CD14-positive monocyte (primary cell): ENCODE results near the gene STH. TPM values are rescaled to one million over a fixed set of nuclear protein-coding genes. Genes with fewer than 3 reads are reported as not detected.

Experiments
- DNase-seq, 3 donors: peaks; one replicate each; pipeline ENCODE4 v3.0.0-alpha.2; 2011 to 2022
- H2AFZ ChIP-seq: 2 replicates; pipeline ENCODE4 v1.6.0; 2012; ENCODE audit warnings: mild to moderate bottlenecking, low read depth, low read length, inconsistent platforms; ENCODE audit not compliant: insufficient read depth, poor library complexity, severe bottlenecking
- H3K27ac ChIP-seq, 2 donors: 1 replicate in 1 of 2; 2 replicates in 1 of 2; pipeline ENCODE4 v1.5.1; 2012 to 2013; ENCODE audit warnings: low read length in 2 of 2, control low read depth in 1 of 2, inconsistent platforms in 1 of 2, low read depth in 1 of 2, mild to moderate bottlenecking in 1 of 2
- H3K27me3 ChIP-seq, 2 donors: one replicate each; pipeline versions ENCODE4 v1.6.0 to v1.6.1; 2011 to 2013; ENCODE audit warnings: low read length in 2 of 2; ENCODE audit not compliant: control insufficient read depth in 2 of 2, insufficient read depth in 2 of 2
- H3K36me3 ChIP-seq, 2 donors: replicated peaks in 1 of 2; 1 replicate in 1 of 2; 2 replicates in 1 of 2; pipeline versions ENCODE4 v1.5.1 to v1.6.1; 2012 to 2013; ENCODE audit warnings: low read length in 2 of 2, control low read depth in 1 of 2, inconsistent platforms in 1 of 2, mild to moderate bottlenecking in 1 of 2; ENCODE audit not compliant: insufficient read depth in 2 of 2, control insufficient read depth in 1 of 2
- H3K4me1 ChIP-seq, 2 donors: 1 replicate in 1 of 2; 2 replicates in 1 of 2; pipeline versions ENCODE4 v1.5.1 to v1.6.1; 2012 to 2013; ENCODE audit warnings: low read length in 2 of 2, control low read depth in 1 of 2, inconsistent platforms in 1 of 2, mild to moderate bottlenecking in 1 of 2, moderate library complexity in 1 of 2; ENCODE audit not compliant: insufficient read depth in 2 of 2, control insufficient read depth in 1 of 2
- H3K4me2 ChIP-seq: replicated peaks from 2 replicates; pipeline ENCODE3; 2012; ENCODE audit warnings: low read length, moderate library complexity, mild to moderate bottlenecking; ENCODE audit not compliant: poor library complexity, severe bottlenecking; ENCODE audit errors: extremely low read depth
- H3K4me3 ChIP-seq, 3 experiments: fragments of 200-600 bp in 1 of 3; sonication (generic) in 1 of 3; replicated peaks in 1 of 3; 1 replicate in 2 of 3; 2 replicates in 1 of 3; pipeline ENCODE4 v1.5.1; 2011 to 2013; ENCODE audit warnings: low read length in 3 of 3, mild to moderate bottlenecking in 3 of 3, control low read depth in 2 of 3, low read depth in 2 of 3, inconsistent platforms in 1 of 3, moderate library complexity in 1 of 3
- H3K79me2 ChIP-seq: 2 replicates; pipeline ENCODE4 v1.6.0; 2012; ENCODE audit warnings: mild to moderate bottlenecking, control low read depth, inconsistent platforms, low read length, moderate library complexity; ENCODE audit not compliant: insufficient read depth
- H3K9ac ChIP-seq: 2 replicates; pipeline ENCODE4 v1.6.0; 2017; ENCODE audit warnings: low read length, mild to moderate bottlenecking; ENCODE audit not compliant: insufficient read depth, poor library complexity, severe bottlenecking
- H3K9me3 ChIP-seq, 2 donors: replicated peaks in 1 of 2; 1 replicate in 1 of 2; 2 replicates in 1 of 2; pipeline versions ENCODE4 v1.5.1 to v1.6.1; 2012 to 2013; ENCODE audit warnings: low read length in 2 of 2, control low read depth in 1 of 2; ENCODE audit not compliant: control insufficient read depth in 1 of 2, insufficient read depth in 1 of 2
- H4K20me1 ChIP-seq: 2 replicates; pipeline ENCODE4 v1.6.0; 2012; ENCODE audit warnings: mild to moderate bottlenecking, low read length, control low read depth, moderate library complexity; ENCODE audit not compliant: insufficient read depth
- H3K27ac Mint-ChIP-seq, 7 donors: one replicate each; pipeline ENCODE4 v1.8.0; 2020; ENCODE audit warnings: mild to moderate bottlenecking in 7 of 7, mixed read lengths in 7 of 7, moderate library complexity in 6 of 7, inconsistent platforms in 2 of 7
- H3K27me3 Mint-ChIP-seq, 3 donors: one replicate each; pipeline ENCODE4 v1.8.0; 2021 to 2022; ENCODE audit warnings: low read depth in 3 of 3, mild to moderate bottlenecking in 3 of 3, mixed read lengths in 3 of 3, moderate library complexity in 3 of 3, inconsistent platforms in 1 of 3
- H3K36me3 Mint-ChIP-seq, 2 donors: one replicate each; pipeline ENCODE4 v1.8.0; 2020; ENCODE audit warnings: mixed read lengths in 2 of 2, inconsistent platforms in 1 of 2, mild to moderate bottlenecking in 1 of 2
- H3K4me1 Mint-ChIP-seq: one replicate; pipeline ENCODE4 v1.8.0; 2020; ENCODE audit warnings: mild to moderate bottlenecking, mixed read lengths
- H3K4me3 Mint-ChIP-seq, 2 donors: one replicate each; pipeline ENCODE4 v1.8.0; 2020; ENCODE audit warnings: mild to moderate bottlenecking in 2 of 2, mixed read lengths in 2 of 2, moderate library complexity in 1 of 2
- H3K9me3 Mint-ChIP-seq, 7 donors: one replicate each; pipeline ENCODE4 v1.8.0; 2020 to 2022; ENCODE audit warnings: mixed read lengths in 7 of 7, mild to moderate bottlenecking in 6 of 7, moderate library complexity in 6 of 7, inconsistent platforms in 2 of 7
- WGBS: methylation state at CpG from one replicate; pipeline ENCODE4 v1.1.5; 2013; ENCODE audit warnings: missing lambda C conversion rate; ENCODE audit not compliant: insufficient coverage; 5-methylcytosine and 5-hydroxymethylcytosine counted together
- intact Hi-C, 2 donors: fragments of 100-400 bp; cut with micrococcal nuclease; formaldehyde crosslinking; loops; one replicate each; pipeline versions ENCODE4 v1.15.0 to v1.15.1; 2023
- polyA plus RNA-seq, 3 donors: library from polyadenylated mRNA; depleted of rRNA in 1 of 3; unstranded in 2 of 3; stranded (reverse) in 1 of 3; fragments of 300-500 nt in 2 of 3; fragments of >200 nt in 1 of 3; fragmentation: Illumina TruSeq in 2 of 3; gene quantifications; 1 replicate in 2 of 3; 2 replicates in 1 of 3; pipeline ENCODE4 v1.2.3, GENCODE V29; 2012 to 2021
- TF ChIP-seq, protein P1 (sequence below): fragments of 200-600 bp; IDR thresholded peaks from one replicate; pipeline ENCODE4 v1.8.0; 2022; ENCODE audit warnings: antibody characterized with exemption, mild to moderate bottlenecking

STH gene
- polyA plus RNA-seq, 3 donors, result not detected

DNA sequence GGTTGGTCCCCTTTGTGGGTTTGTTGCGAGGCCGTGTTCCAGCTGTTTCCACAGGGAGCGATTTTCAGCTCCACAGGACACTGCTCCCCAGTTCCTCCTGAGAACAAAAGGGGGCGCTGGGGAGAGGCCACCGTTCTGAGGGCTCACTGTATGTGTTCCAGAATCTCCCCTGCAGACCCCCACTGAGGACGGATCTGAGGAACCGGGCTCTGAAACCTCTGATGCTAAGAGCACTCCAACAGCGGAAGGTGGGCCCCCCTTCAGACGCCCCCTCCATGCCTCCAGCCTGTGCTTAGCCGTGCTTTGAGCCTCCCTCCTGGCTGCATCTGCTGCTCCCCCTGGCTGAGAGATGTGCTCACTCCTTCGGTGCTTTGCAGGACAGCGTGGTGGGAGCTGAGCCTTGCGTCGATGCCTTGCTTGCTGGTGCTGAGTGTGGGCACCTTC lies 27.3 kb upstream of the STH start:
- Mint-ChIP-seq H3K27ac (no peak overlapping the region), H3K36me3 (no peaks in the 10 kb centered on the region), H3K9me3 (peaks cover 0 to 6% (median 4%) of the 10 kb centered on the region in 7 donors), H3K4me3 (no peak overlapping the region), H3K27me3 (peaks cover 12 to 16% (median 14%) of the 10 kb centered on the region in 3 donors), H3K4me1 (no peaks in the 10 kb centered on the region)
- H3K27me3 ChIP-seq, result peaks cover 0 to 4% of the 10 kb centered on the region in 2 donors
- no peaks in the 10 kb centered on the region for H4K20me1 ChIP-seq
- TF ChIP-seq, protein P1, sequence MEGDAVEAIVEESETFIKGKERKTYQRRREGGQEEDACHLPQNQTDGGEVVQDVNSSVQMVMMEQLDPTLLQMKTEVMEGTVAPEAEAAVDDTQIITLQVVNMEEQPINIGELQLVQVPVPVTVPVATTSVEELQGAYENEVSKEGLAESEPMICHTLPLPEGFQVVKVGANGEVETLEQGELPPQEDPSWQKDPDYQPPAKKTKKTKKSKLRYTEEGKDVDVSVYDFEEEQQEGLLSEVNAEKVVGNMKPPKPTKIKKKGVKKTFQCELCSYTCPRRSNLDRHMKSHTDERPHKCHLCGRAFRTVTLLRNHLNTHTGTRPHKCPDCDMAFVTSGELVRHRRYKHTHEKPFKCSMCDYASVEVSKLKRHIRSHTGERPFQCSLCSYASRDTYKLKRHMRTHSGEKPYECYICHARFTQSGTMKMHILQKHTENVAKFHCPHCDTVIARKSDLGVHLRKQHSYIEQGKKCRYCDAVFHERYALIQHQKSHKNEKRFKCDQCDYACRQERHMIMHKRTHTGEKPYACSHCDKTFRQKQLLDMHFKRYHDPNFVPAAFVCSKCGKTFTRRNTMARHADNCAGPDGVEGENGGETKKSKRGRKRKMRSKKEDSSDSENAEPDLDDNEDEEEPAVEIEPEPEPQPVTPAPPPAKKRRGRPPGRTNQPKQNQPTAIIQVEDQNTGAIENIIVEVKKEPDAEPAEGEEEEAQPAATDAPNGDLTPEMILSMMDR, result no peak
- no peaks in the 10 kb centered on the region for H3K4me1 ChIP-seq
- H3K27ac ChIP-seq, result no peak overlapping the region
- no peak overlapping the region for H3K4me3 ChIP-seq
- intact Hi-C loops, result no loop called here
- H3K79me2 ChIP-seq, result no peaks in the 10 kb centered on the region
- DNase-seq, result no peak
- H3K9ac ChIP-seq, result no peak overlapping the region
- H3K9me3 ChIP-seq, result no peaks in the 10 kb centered on the region
- H2AFZ ChIP-seq, result no peak overlapping the region
- WGBS, result 56% methylated on average over 13 of the region's 14 CpGs
- H3K36me3 ChIP-seq, result no peaks in the 10 kb centered on the region
- no peak overlapping the region for H3K4me2 ChIP-seq

DNA sequence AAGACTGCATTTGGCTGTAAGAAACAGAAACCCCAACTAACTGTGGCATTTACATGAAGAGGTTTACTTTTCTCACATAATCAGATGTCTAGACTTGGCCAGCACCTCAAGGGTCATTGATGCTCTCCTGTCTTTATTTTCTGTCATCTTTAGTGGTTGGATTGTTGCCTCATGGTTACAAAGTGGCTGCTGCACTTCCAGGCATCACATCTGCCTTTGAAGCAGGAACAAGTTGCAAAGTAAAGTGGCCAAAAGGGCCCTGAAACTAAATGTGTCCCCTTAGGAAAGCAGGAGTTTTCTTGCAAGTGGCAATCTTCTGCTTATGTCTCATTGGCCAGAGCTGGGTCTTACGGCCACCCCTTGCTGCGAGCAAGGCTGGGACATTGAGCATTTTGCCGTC lies 26.5 kb upstream of the STH start:
- H3K27me3 ChIP-seq, result peaks cover 0 to 2% of the 10 kb centered on the region in 2 donors
- Mint-ChIP-seq H3K9me3 (peaks cover 0 to 6% (median 4%) of the 10 kb centered on the region in 7 donors), H3K27ac (no peak overlapping the region), H3K4me3 (no peak overlapping the region), H3K36me3 (no peaks in the 10 kb centered on the region), H3K4me1 (no peaks in the 10 kb centered on the region), H3K27me3 (peaks cover 9 to 11% (median 10%) of the 10 kb centered on the region in 3 donors)
- no peak overlapping the region for H3K9ac ChIP-seq
- no peaks in the 10 kb centered on the region for H3K36me3 ChIP-seq
- WGBS, result 100% methylated on average over 2 of the region's 3 CpGs
- no peak overlapping the region for H3K27ac ChIP-seq
- H3K79me2 ChIP-seq, result no peaks in the 10 kb centered on the region
- no peak overlapping the region for H3K4me3 ChIP-seq
- intact Hi-C loops, result no loop called here
- no peak overlapping the region for H2AFZ ChIP-seq
- DNase-seq, result no peak
- H3K4me1 ChIP-seq, result no peaks in the 10 kb centered on the region
- no peaks in the 10 kb centered on the region for H4K20me1 ChIP-seq
- TF ChIP-seq, protein P1, result no peak
- H3K9me3 ChIP-seq, result no peaks in the 10 kb centered on the region
- H3K4me2 ChIP-seq, result no peak overlapping the region
